GM12892 (cell line): Measurements from ENCODE around the gene MYH14.
"Not testable (repeated sequence)": the region's sequence is repeated elsewhere in the genome, so short reads cannot be mapped to it uniquely, and the experiment has no call there.

Source experiments
- POLR2A ChIP-seq: IDR thresholded peaks from 2 replicates; pipeline ENCODE4 v1.6.1; 2011; ENCODE audit warnings: low read depth, low read length, control low read depth
- TAF1 ChIP-seq: IDR thresholded peaks from 2 replicates; pipeline ENCODE4 v1.6.1; 2011; ENCODE audit warnings: low read depth, mild to moderate bottlenecking, control low read depth, low read length, borderline replicate concordance

- not testable (repeated sequence) for TF ChIP-seq POLR2A, TAF1
Measured at GRCh38 chr19:50329926-50330294, 126.5 kb downstream of the MYH14 start.
